WTC11 (cell line): ENCODE results near the gene SAXO2. TPM values are rescaled to one million over a fixed set of nuclear protein-coding genes. Genes with fewer than 3 reads are reported as not detected.
"Not testable (repeated sequence)": the region's sequence is repeated elsewhere in the genome, so short reads cannot be mapped to it uniquely, and the experiment has no call there.

ENCODE experiments used
- ATAC-seq: fragments of 200-7000 bp; cut with Tn5 transposase; 2 replicates; pipeline ENCODE4 v1.10.0; 2021; ENCODE audit warnings: mild to moderate bottlenecking, moderate library complexity
- CTCF ChIA-PET: fragments of 300-600 bp; sonication (Branson Sonifier 250); formaldehyde crosslinking; loops from one replicate; lab custom pipeline; 2021; ENCODE audit warnings: antibody characterized with exemption; lab: Charles Lee
- POLR2A ChIA-PET: fragments of 350-600 bp; sonication (Branson Sonifier 250); formaldehyde crosslinking; loops from one replicate; lab custom pipeline; 2021; ENCODE audit warnings: antibody characterized with exemption; lab: Charles Lee
- DNase-seq: peaks from one replicate; pipeline ENCODE4 v3.0.0; 2021; ENCODE audit warnings: low spot score
- H3K27ac Mint-ChIP-seq: 2 replicates; pipeline ENCODE4 v1.8.0; 2021; ENCODE audit warnings: mixed read lengths
- H3K27me3 Mint-ChIP-seq: 2 replicates; pipeline ENCODE4 v1.8.0; 2021; ENCODE audit warnings: low read depth, mild to moderate bottlenecking, moderate library complexity, mixed read lengths
- H3K36me3 Mint-ChIP-seq: 2 replicates; pipeline ENCODE4 v1.8.0; 2021; ENCODE audit warnings: mixed read lengths
- H3K4me1 Mint-ChIP-seq: 2 replicates; pipeline ENCODE4 v1.8.0; 2022; ENCODE audit warnings: mixed read lengths
- H3K4me3 Mint-ChIP-seq: 2 replicates; pipeline ENCODE4 v1.8.0; 2021; ENCODE audit warnings: mild to moderate bottlenecking, moderate library complexity, mixed read lengths
- H3K9me3 Mint-ChIP-seq: 2 replicates; pipeline ENCODE4 v1.8.0; 2021; ENCODE audit warnings: mixed read lengths
- CTCF ChIP-seq: fragments of 200-600 bp; IDR thresholded peaks from 2 replicates; pipeline ENCODE4 v1.8.0; 2022; ENCODE audit warnings: antibody characterized with exemption
- FOXP1 ChIP-seq: sonication (generic); formaldehyde crosslinking; IDR thresholded peaks from 2 replicates; pipeline ENCODE4 v1.8.0; 2022; ENCODE audit warnings: missing genetic modification reagents, mild to moderate bottlenecking, moderate library complexity, borderline replicate concordance
- GABPB1 ChIP-seq: sonication (generic); formaldehyde crosslinking; IDR thresholded peaks from 2 replicates; pipeline ENCODE4 v1.8.1; 2023; ENCODE audit warnings: mild to moderate bottlenecking, missing genetic modification reagents
- HMGA2 ChIP-seq: fragments of 250-450 bp; sonication (Bioruptor Pico); IDR thresholded peaks from 2 replicates; pipeline ENCODE4 v1.4.0; 2021; ENCODE audit warnings: mild to moderate bottlenecking, moderate library complexity
- KAT7 ChIP-seq: sonication (generic); formaldehyde crosslinking; IDR thresholded peaks from 2 replicates; pipeline ENCODE4 v1.8.1; 2023; ENCODE audit warnings: missing genetic modification reagents, mild to moderate bottlenecking, borderline replicate concordance
- MYBL2 ChIP-seq: sonication (generic); formaldehyde crosslinking; IDR thresholded peaks from 2 replicates; pipeline ENCODE4 v1.8.1; 2023; ENCODE audit warnings: mild to moderate bottlenecking, moderate library complexity, missing genetic modification reagents
- NFE2L1 ChIP-seq: sonication (generic); formaldehyde crosslinking; IDR thresholded peaks from 2 replicates; pipeline ENCODE4 v1.8.1; 2023; ENCODE audit warnings: missing genetic modification reagents
- NFYB ChIP-seq: sonication (generic); formaldehyde crosslinking; conservative IDR thresholded peaks from 2 replicates; pipeline ENCODE4 v1.8.0; 2022; ENCODE audit warnings: low read depth, missing genetic modification reagents
- SMAD4 ChIP-seq: sonication (generic); formaldehyde crosslinking; IDR thresholded peaks from 2 replicates; pipeline ENCODE4 v1.8.0; 2022; ENCODE audit warnings: mild to moderate bottlenecking, missing genetic modification reagents
- ZNF138 ChIP-seq: sonication (generic); formaldehyde crosslinking; conservative IDR thresholded peaks from 2 replicates; pipeline ENCODE4 v1.8.1; 2022; ENCODE audit warnings: mild to moderate bottlenecking, moderate library complexity, missing genetic modification reagents
- ZNF281 ChIP-seq: sonication (generic); formaldehyde crosslinking; IDR thresholded peaks from 2 replicates; pipeline ENCODE4 v1.8.0; 2023; ENCODE audit warnings: mild to moderate bottlenecking, missing genetic modification reagents
- ZNF423 ChIP-seq: fragments of 250-450 bp; sonication (Bioruptor Pico); IDR thresholded peaks from 2 replicates; pipeline ENCODE4 v2.1.2; 2022; ENCODE audit warnings: mild to moderate bottlenecking, moderate library complexity
- total RNA-seq: library from RNA; stranded (reverse); gene quantifications from 3 replicates; pipeline ENCODE4 v1.2.3, GENCODE V29; 2021
- TF ChIP-seq, protein P1 (sequence below): sonication (generic); formaldehyde crosslinking; IDR thresholded peaks from 2 replicates; pipeline ENCODE4 v1.8.0; 2023; ENCODE audit warnings: missing genetic modification reagents
- TF ChIP-seq, protein P2 (sequence below): sonication (generic); formaldehyde crosslinking; IDR thresholded peaks from 2 replicates; pipeline ENCODE4 v1.8.1; 2022; ENCODE audit warnings: low read depth, missing genetic modification reagents, borderline replicate concordance
- TF ChIP-seq, protein P3 (sequence below): sonication (generic); formaldehyde crosslinking; IDR thresholded peaks from 2 replicates; pipeline ENCODE4 v1.8.0; 2022; ENCODE audit warnings: mild to moderate bottlenecking, missing genetic modification reagents
- TF ChIP-seq, protein P4 (sequence below): sonication (generic); formaldehyde crosslinking; IDR thresholded peaks from 2 replicates; pipeline ENCODE4 v1.8.1; 2022; ENCODE audit warnings: low read depth, mild to moderate bottlenecking, moderate library complexity, missing genetic modification reagents, borderline replicate concordance

Gene SAXO2
- total RNA-seq, 1 experiment from 2014 or later, result 2.7 TPM

DNA sequence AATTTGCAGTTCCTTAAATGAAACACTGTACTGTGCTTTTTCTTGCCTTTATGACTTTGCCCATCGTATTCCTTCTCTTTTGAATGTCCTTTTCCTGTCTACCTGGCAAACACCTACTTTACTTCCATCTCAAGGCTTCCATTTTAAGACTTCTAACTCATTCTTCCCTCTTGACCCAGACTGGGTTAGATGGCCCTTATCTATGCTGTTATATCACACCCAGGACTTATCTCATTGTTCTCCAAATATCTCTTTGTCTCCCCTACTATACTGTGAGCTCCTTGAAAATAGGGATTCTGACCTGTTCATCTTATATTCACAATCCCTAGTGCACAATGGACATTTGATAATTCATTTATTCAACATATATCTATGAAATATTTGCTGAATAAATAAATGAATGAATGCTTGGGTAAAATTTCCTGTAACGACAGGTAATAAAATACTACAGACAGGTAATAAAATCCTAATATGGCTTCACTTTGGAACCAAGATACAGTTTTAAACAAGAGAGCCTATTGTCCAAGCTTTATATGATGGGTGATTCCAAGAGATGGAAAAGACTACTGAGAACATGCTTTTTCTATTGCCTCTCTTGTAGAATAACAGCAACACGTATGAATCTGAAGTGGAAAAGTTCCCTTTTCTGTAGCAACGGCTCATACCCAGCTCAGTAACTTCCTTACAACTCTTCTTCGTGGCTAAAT, 22.8 kb upstream of the SAXO2 start:
- CTCF ChIA-PET, result no interaction called here
- H3K27me3 Mint-ChIP-seq, result no peaks in the 10 kb centered on the region
- H3K36me3 Mint-ChIP-seq, result peaks cover 27% of the 10 kb centered on the region
- H3K9me3 Mint-ChIP-seq, result no peaks in the 10 kb centered on the region
- no peaks in the 10 kb centered on the region for H3K4me1 Mint-ChIP-seq
- POLR2A ChIA-PET, result no interaction called here
- TF ChIP-seq, protein P1, sequence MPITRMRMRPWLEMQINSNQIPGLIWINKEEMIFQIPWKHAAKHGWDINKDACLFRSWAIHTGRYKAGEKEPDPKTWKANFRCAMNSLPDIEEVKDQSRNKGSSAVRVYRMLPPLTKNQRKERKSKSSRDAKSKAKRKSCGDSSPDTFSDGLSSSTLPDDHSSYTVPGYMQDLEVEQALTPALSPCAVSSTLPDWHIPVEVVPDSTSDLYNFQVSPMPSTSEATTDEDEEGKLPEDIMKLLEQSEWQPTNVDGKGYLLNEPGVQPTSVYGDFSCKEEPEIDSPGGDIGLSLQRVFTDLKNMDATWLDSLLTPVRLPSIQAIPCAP (CRISPR knock-in tag), result no peak
- TF ChIP-seq, protein P2, sequence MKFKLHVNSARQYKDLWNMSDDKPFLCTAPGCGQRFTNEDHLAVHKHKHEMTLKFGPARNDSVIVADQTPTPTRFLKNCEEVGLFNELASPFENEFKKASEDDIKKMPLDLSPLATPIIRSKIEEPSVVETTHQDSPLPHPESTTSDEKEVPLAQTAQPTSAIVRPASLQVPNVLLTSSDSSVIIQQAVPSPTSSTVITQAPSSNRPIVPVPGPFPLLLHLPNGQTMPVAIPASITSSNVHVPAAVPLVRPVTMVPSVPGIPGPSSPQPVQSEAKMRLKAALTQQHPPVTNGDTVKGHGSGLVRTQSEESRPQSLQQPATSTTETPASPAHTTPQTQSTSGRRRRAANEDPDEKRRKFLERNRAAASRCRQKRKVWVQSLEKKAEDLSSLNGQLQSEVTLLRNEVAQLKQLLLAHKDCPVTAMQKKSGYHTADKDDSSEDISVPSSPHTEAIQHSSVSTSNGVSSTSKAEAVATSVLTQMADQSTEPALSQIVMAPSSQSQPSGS (CRISPR knock-in tag), result no peak
- TF ChIP-seq CTCF, result no peak
- no peak for TF ChIP-seq HMGA2 (CRISPR knock-in tag)
- no peak for TF ChIP-seq FOXP1
- no peak for TF ChIP-seq ZNF423 (CRISPR knock-in tag)
- TF ChIP-seq ZNF281 (CRISPR knock-in tag), result no peak
- TF ChIP-seq, protein P3, sequence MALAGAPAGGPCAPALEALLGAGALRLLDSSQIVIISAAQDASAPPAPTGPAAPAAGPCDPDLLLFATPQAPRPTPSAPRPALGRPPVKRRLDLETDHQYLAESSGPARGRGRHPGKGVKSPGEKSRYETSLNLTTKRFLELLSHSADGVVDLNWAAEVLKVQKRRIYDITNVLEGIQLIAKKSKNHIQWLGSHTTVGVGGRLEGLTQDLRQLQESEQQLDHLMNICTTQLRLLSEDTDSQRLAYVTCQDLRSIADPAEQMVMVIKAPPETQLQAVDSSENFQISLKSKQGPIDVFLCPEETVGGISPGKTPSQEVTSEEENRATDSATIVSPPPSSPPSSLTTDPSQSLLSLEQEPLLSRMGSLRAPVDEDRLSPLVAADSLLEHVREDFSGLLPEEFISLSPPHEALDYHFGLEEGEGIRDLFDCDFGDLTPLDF (CRISPR knock-in tag), result no peak
- no peak for TF ChIP-seq NFYB (CRISPR knock-in tag)
- TF ChIP-seq SMAD4 (CRISPR knock-in tag), result no peak
- no peak for TF ChIP-seq NFE2L1 (CRISPR knock-in tag)
- no peak for TF ChIP-seq MYBL2 (CRISPR knock-in tag)
- no peak for TF ChIP-seq ZNF138
- no peak for TF ChIP-seq KAT7 (CRISPR knock-in tag)
- TF ChIP-seq GABPB1 (CRISPR knock-in tag), result no peak
- TF ChIP-seq, protein P4, sequence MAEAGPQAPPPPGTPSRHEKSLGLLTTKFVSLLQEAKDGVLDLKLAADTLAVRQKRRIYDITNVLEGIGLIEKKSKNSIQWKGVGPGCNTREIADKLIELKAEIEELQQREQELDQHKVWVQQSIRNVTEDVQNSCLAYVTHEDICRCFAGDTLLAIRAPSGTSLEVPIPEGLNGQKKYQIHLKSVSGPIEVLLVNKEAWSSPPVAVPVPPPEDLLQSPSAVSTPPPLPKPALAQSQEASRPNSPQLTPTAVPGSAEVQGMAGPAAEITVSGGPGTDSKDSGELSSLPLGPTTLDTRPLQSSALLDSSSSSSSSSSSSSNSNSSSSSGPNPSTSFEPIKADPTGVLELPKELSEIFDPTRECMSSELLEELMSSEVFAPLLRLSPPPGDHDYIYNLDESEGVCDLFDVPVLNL (CRISPR knock-in tag), result no peak
- DNase-seq (no peak), ATAC-seq (no peak)
- H3K27ac Mint-ChIP-seq, result no peak overlapping the region
- no peak overlapping the region for H3K4me3 Mint-ChIP-seq

DNA sequence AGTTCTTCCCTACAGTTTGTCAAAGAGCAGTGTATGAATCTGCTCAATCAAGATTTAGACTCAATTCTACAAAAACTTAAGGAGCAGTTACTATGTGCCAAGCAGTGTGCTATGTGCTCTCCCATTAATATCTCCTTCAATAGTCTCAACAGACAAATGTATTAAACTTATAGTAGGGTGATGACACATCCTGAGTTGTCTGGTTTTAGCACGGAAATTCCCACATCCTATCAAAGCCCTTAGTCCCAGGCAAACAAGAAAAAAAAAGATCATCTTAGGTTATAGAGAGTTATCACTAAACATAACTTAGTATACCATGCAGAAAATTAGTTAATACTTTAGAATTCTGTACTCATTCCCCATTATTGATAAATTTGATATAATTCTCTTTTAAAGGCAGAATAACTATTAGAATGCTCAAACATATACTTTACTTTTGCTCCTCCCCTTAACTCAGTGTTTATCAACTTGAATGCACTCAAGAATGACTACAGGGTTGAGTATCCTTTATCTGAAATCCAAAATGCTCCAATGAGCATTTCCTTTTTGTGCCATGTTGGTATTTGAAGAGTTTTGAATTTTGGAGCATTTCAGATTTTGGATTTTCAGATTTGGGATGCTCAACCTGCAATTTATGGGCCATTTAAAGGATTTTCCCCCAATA, 20.6 kb upstream of the SAXO2 start:
- H3K27ac Mint-ChIP-seq, H3K4me1 Mint-ChIP-seq, H3K27me3 Mint-ChIP-seq, H3K9me3 Mint-ChIP-seq, DNase-seq, H3K4me3 Mint-ChIP-seq, ATAC-seq, CTCF ChIA-PET, POLR2A ChIA-PET: not testable (repeated sequence)
- H3K36me3 Mint-ChIP-seq, result peaks cover 26% of the 10 kb centered on the region

DNA sequence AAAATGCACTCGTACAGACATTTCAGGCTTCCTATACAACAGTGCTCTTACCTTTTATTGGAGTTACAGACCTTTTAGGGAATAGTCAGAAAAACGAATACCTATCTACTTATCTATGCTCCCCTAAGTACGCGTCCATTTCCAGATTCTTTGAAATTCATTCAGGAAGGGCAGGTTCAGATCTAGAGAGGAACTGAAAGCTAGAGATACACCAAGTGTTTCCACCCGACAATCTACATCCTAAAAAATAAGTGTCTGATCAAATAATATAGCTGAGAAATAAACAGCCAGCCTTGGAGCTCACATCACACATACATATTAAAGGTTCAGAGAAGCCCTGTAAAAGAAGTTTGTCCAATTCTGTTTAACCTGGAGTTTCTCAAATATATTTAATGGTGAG, 19.0 kb upstream of the SAXO2 start:
- H3K36me3 Mint-ChIP-seq, result peaks cover 20% of the 10 kb centered on the region
- ATAC-seq, H3K4me3 Mint-ChIP-seq, H3K27me3 Mint-ChIP-seq, DNase-seq, H3K9me3 Mint-ChIP-seq, CTCF ChIA-PET, H3K27ac Mint-ChIP-seq, H3K4me1 Mint-ChIP-seq: not testable (repeated sequence)
- POLR2A ChIA-PET, result interaction anchor here (0.8 kb wide), 1 partner anchor 12 kb away, joined by 3 read pairs; no protein-coding TSS in a partner anchor

DNA sequence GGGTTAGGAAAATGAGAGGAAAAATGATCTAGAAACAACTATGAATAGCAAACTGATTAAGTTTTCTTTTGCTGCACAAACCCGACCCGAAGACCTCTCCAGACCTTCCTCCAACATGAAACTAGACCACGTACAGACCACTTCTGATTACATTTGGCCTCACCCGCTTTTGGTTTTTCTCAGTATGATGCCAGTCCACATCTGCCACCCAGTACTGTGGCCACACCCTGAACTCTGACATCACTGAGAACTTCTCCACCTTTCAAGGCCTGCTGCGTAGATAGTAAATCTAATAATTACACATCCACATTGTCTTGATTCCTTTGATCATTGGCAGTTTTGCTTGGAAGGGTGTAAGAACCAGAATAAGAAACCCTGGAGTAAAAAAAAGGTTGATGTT, 16.7 kb upstream of the SAXO2 start:
- CTCF ChIA-PET, H3K27me3 Mint-ChIP-seq, DNase-seq, H3K9me3 Mint-ChIP-seq, H3K4me1 Mint-ChIP-seq, H3K36me3 Mint-ChIP-seq, H3K27ac Mint-ChIP-seq, H3K4me3 Mint-ChIP-seq, POLR2A ChIA-PET, ATAC-seq: not testable (repeated sequence)

GRCh38 chr15:82248261-82248660, 14.4 kb upstream of the SAXO2 start:
- DNase-seq, H3K27me3 Mint-ChIP-seq, CTCF ChIA-PET, H3K9me3 Mint-ChIP-seq, H3K27ac Mint-ChIP-seq, H3K36me3 Mint-ChIP-seq, H3K4me3 Mint-ChIP-seq, ATAC-seq, H3K4me1 Mint-ChIP-seq, POLR2A ChIA-PET: not testable (repeated sequence)
